Astrocyte of the cerebellum (primary cell): Measurements from ENCODE around the gene LIME1.

Source experiments
- DNase-seq: peaks from one replicate; pipeline ENCODE4 v3.0.0-alpha.2; 2011; ENCODE audit warnings: low read depth
- H3K4me3 ChIP-seq: 2 replicates; pipeline ENCODE4 v1.5.1; 2011; ENCODE audit warnings: mild to moderate bottlenecking, low read depth, low read length, moderate library complexity
- in situ Hi-C: cut with HindIII; loops from 2 replicates; pipeline ENCODE4 v1.10.0; 2017; ENCODE audit warnings: low sequenced_read_pairs
- TF ChIP-seq, protein P1 (sequence below): IDR thresholded peaks from 2 replicates; pipeline ENCODE4 v1.5.1; 2012; ENCODE audit warnings: low read length, low read depth, moderate library complexity, mild to moderate bottlenecking; ENCODE audit errors: missing control alignments

The LIME1 gene, protein sequence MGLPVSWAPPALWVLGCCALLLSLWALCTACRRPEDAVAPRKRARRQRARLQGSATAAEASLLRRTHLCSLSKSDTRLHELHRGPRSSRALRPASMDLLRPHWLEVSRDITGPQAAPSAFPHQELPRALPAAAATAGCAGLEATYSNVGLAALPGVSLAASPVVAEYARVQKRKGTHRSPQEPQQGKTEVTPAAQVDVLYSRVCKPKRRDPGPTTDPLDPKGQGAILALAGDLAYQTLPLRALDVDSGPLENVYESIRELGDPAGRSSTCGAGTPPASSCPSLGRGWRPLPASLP

DNA sequence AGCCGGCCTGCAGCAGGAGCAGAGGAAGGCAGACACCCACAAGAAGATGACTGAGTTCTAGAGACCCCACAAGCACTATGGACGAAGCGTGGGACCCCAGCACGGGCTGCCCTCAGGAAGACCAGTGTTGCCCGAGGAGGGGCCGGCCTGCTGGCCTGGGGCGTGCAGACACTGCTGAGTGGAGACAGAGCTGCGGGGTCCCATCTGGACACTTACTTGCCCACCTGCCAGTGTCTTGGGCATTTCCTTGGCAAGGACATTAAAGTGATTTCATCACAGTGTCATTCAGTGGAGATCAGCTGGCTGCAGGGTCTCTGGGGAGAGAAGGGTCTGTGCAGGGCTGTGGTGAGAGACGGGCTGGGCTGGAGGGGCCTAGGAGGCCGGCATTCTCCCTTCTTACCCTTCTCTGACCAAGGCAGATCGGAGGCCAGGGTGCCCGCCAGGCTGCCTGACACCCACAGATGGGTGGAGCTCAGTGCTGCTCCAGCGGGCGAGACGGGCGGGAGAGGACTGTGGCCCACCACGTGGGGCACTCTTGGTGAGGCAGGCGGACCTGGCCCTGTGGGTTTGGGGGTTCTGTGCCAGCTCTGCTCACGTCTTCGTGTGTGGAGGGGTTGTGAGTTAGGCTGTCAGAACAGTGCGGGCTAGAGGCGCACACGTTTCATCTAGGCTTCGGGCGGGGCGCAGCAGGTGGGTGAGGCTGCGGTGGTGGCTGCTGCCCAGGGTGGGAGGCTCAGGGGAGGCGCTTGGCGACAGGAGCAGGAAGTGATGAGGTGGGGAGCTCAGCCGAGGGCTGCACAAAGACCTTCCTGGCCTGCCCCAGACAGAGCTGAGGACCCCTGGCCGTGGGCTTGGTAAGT lies at the start of gene LIME1:
Gene LIME1, plus strand, starts transcription at position 806 of the 860 bp plus-strand sequence. CDS start 886 bp downstream, outside the sequence.
- DNase-seq: no peak

DNA sequence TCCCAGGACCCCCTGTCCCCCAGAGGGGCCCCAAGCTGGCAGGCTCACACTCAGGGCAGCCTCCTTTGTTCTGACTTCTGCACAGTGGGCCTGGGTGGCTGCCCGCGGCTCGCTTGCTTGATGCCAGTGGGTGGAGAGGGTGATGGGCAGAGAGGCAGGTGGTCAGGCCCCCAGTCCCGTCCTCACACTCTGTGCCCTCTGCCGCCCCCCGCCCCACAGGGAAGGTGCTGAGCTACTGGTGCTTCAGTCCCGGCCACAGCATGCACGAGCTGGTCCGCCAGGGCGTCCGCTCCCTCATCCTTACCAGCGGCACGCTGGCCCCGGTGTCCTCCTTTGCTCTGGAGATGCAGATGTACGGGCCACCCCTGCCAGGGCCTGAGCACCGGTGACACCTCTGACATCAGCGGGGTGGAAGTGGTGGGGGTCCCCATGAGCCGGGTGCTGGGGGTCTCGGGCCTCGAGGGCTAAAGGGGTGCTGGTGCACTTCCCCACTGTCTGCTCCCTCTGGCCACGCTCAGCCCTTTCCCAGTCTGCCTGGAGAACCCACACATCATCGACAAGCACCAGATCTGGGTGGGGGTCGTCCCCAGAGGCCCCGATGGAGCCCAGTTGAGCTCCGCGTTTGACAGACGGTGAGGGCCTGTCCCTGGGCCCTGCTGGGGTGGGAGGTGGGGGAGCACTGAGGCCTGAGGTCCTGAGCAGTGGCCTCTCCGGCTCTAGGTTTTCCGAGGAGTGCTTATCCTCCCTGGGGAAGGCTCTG lies 48.9 kb upstream of the LIME1 start:
- in situ Hi-C loops: no loop called here
- TF ChIP-seq, protein P1, sequence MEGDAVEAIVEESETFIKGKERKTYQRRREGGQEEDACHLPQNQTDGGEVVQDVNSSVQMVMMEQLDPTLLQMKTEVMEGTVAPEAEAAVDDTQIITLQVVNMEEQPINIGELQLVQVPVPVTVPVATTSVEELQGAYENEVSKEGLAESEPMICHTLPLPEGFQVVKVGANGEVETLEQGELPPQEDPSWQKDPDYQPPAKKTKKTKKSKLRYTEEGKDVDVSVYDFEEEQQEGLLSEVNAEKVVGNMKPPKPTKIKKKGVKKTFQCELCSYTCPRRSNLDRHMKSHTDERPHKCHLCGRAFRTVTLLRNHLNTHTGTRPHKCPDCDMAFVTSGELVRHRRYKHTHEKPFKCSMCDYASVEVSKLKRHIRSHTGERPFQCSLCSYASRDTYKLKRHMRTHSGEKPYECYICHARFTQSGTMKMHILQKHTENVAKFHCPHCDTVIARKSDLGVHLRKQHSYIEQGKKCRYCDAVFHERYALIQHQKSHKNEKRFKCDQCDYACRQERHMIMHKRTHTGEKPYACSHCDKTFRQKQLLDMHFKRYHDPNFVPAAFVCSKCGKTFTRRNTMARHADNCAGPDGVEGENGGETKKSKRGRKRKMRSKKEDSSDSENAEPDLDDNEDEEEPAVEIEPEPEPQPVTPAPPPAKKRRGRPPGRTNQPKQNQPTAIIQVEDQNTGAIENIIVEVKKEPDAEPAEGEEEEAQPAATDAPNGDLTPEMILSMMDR: no peak
- H3K4me3 ChIP-seq: no peak overlapping the region
- DNase-seq: no peak

More for the DNA sequence above, at the start of gene LIME1:
- TF ChIP-seq, protein P1: no peak
- in situ Hi-C loops: no loop called here
- H3K4me3 ChIP-seq: no peak within 1 kb of the TSS

DNA sequence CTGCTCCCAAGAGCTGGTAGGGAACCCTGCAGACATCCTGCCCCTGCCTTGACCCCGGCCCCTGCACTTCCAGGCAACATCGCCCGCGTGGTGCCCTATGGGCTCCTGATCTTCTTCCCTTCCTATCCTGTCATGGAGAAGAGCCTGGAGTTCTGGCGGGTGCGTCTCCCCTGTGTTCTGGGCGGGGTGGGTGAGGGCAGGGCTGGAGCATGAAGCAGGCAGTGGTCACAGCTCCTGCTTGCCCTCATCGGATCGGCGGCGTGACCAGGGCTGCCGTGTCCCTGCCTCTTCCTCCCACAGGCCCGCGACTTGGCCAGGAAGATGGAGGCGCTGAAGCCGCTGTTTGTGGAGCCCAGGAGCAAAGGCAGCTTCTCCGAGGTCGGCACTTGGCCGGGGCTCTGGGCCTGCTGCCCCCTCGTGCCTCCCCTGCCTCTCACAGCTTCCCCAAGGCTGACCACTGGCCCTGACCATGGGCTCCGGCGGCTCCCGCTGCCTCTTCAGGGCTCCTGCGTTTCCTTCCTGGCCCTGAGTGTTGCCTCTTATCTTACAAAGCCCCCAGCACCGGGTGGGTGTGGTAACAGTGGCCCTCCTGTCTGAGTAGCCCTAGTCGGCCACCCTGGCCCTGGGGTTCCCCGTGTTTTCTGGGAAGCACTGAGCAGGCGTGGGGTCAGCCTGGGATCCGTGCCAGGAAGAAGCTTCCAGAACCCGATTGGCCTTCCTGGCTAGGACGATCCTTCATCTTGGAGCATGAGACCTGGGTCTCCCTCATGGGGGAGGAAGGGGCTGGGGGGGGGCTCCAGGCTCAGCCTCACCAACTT lies 48.0 kb upstream of the LIME1 start:
- no peak for DNase-seq
- in situ Hi-C loops: no loop called here
- H3K4me3 ChIP-seq: no peak overlapping the region
- TF ChIP-seq, protein P1: no peak

DNA sequence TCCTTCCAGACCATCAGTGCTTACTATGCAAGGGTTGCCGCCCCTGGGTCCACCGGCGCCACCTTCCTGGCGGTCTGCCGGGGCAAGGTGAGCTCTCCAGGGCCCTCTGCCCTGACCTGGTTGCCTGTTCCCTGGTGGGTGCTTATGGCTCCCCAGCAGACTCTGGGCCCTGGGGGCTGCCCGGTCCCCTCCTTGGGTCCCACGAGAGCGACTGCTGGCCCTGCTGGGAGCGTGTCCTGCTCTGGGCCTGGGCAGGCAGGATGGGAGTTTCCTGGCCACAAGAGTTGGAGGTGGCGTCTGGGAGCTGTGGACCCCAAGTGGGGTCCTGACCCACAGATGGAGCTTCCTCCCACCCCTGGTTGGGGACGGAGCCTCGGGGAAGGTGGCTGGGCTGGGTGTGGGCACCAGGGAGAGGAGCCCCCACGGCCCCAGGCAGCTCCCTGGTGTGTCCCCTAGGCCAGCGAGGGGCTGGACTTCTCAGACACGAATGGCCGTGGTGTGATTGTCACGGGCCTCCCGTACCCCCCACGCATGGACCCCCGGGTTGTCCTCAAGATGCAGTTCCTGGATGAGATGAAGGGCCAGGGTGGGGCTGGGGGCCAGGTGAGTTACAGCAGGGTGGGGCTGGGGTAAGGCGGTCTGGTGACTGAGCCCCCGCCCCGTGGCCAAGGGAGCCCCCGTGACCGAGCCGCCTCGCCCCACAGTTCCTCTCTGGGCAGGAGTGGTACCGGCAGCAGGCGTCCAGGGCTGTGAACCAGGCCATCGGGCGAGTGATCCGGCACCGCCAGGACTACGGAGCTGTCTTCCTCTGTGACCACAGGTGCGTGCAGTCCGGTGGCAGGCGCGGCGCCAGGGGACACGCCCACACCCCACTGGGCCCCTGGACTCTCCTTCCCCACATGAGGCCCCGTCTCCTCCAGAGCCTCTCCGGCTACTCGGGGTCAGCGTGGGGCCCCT lies 47.1 kb upstream of the LIME1 start:
- in situ Hi-C loops: no loop called here
- no peak overlapping the region for H3K4me3 ChIP-seq
- TF ChIP-seq, protein P1: no peak
- DNase-seq: no peak

DNA sequence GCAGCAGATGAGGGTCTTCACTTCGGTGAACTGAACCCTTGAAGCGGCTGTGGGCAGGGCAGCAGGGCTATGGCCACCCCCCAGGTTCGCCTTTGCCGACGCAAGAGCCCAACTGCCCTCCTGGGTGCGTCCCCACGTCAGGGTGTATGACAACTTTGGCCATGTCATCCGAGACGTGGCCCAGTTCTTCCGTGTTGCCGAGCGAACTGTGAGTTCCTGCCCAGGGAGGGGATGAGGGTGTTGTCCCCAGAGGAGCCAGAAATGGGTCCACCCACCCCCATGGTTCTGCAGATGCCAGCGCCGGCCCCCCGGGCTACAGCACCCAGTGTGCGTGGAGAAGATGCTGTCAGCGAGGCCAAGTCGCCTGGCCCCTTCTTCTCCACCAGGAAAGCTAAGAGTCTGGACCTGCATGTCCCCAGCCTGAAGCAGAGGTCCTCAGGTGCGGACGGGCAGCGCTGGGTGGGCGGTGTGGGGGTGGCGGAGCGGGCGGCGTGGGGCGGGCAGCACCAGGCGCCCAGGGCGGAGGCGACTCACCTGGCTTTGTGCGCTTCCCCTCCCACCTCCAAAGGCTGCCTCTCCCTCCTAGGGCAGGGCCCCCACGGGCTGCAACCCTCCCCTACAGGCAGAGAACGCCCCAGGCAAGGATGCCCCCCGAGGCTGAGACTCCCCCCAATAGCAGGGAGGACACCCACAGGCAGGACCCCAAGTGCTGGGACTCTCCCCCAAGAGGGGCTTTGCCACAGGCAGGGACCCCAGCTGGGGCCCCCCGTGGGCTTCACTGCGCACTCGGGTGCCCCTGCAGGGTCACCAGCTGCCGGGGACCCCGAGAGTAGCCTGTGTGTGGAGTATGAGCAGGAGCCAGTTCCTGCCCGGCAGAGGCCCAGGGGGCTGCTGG lies 46.2 kb upstream of the LIME1 start:
- in situ Hi-C loops: no loop called here
- TF ChIP-seq, protein P1: no peak
- DNase-seq: no peak
- H3K4me3 ChIP-seq: no peak overlapping the region
